Lung (tissue), 16 donors: ENCODE results near the gene XIRP2. TPM values are rescaled to one million over a fixed set of nuclear protein-coding genes. Genes with fewer than 3 reads are reported as not detected.

Experiments
- ATAC-seq: fragments of 200-7000 bp; cut with Tn5 transposase; one replicate; pipeline ENCODE4 v1.9.1; 2020; ENCODE audit warnings: moderate number of reproducible peaks; ENCODE audit not compliant: insufficient read depth, low FRiP score
- DNase-seq, 3 donors: peaks; one replicate each; pipeline ENCODE4 v3.0.0-alpha.2; 2013 to 2017
- H3K27ac ChIP-seq, 2 donors: one replicate each; pipeline ENCODE4 v1.5.1; 2013; ENCODE audit warnings: mild to moderate bottlenecking in 2 of 2, moderate library complexity in 2 of 2, control low read depth in 1 of 2, inconsistent platforms in 1 of 2, low read depth in 1 of 2, low read length in 1 of 2
- H3K27me3 ChIP-seq, 3 donors: one replicate each; pipeline ENCODE4 v1.5.1; 2013; ENCODE audit warnings: low read length in 2 of 3; ENCODE audit not compliant: control insufficient read depth in 3 of 3, insufficient read depth in 3 of 3
- H3K36me3 ChIP-seq, 4 donors: one replicate each; pipeline ENCODE4 v1.5.1; 2013; ENCODE audit warnings: low read length in 4 of 4, mild to moderate bottlenecking in 1 of 4, moderate library complexity in 1 of 4; ENCODE audit not compliant: control insufficient read depth in 4 of 4, insufficient read depth in 4 of 4
- H3K4me1 ChIP-seq, 5 donors: one replicate each; pipeline ENCODE4 v1.5.1; 2013; ENCODE audit warnings: low read length in 5 of 5, mild to moderate bottlenecking in 2 of 5, moderate library complexity in 1 of 5; ENCODE audit not compliant: control insufficient read depth in 5 of 5, insufficient read depth in 5 of 5
- H3K4me3 ChIP-seq: one replicate; pipeline ENCODE4 v1.5.1; 2013; ENCODE audit warnings: mild to moderate bottlenecking, control low read depth, moderate library complexity
- H3K9ac ChIP-seq, 2 donors: one replicate each; pipeline ENCODE4 v1.5.1; 2013; ENCODE audit warnings: low read length in 2 of 2, control low read depth in 1 of 2; ENCODE audit not compliant: insufficient read depth in 1 of 2
- H3K9me3 ChIP-seq, 4 donors: one replicate each; pipeline ENCODE4 v1.5.1; 2013; ENCODE audit warnings: low read length in 3 of 4, mild to moderate bottlenecking in 1 of 4, moderate library complexity in 1 of 4; ENCODE audit not compliant: control insufficient read depth in 4 of 4, insufficient read depth in 3 of 4
- WGBS, 2 donors: extraction: QIAGEN DNeasy Blood & Tissue Kit; methylation state at CpG; one replicate each; pipeline ENCODE4 v1.1.7; 2013; 5-methylcytosine and 5-hydroxymethylcytosine counted together
- long read RNA-seq, 5 donors: transcript quantifications; one replicate each; lab custom pipeline, GENCODE V29; 2026
- polyA plus RNA-seq, 2 donors: library from polyadenylated mRNA; stranded (reverse); fragments of 200-250 nt; gene quantifications; one replicate each; pipeline ENCODE4 v1.2.1, GENCODE V29; 2013
- total RNA-seq, 2 donors: library from RNA; depleted of rRNA in 1 of 2; stranded (reverse); fragments of >200 nt in 1 of 2; gene quantifications; one replicate each; pipeline ENCODE4 v1.2.1, GENCODE V29; 2014 to 2021
- TF ChIP-seq, protein P1 (sequence below): IDR thresholded peaks from 2 replicates; pipeline ENCODE4 v1.5.1; 2012; ENCODE audit warnings: mild to moderate bottlenecking; ENCODE audit errors: control extremely low read depth, extremely low read depth
- donor health status: control.
- donor health status: control.
- donor health status: Bipolar disorder and iron deficiency.
- donor health status: healthy.
- donor health status: DM: yes; HTN: yes; CAD: no.

Gene XIRP2, protein sequence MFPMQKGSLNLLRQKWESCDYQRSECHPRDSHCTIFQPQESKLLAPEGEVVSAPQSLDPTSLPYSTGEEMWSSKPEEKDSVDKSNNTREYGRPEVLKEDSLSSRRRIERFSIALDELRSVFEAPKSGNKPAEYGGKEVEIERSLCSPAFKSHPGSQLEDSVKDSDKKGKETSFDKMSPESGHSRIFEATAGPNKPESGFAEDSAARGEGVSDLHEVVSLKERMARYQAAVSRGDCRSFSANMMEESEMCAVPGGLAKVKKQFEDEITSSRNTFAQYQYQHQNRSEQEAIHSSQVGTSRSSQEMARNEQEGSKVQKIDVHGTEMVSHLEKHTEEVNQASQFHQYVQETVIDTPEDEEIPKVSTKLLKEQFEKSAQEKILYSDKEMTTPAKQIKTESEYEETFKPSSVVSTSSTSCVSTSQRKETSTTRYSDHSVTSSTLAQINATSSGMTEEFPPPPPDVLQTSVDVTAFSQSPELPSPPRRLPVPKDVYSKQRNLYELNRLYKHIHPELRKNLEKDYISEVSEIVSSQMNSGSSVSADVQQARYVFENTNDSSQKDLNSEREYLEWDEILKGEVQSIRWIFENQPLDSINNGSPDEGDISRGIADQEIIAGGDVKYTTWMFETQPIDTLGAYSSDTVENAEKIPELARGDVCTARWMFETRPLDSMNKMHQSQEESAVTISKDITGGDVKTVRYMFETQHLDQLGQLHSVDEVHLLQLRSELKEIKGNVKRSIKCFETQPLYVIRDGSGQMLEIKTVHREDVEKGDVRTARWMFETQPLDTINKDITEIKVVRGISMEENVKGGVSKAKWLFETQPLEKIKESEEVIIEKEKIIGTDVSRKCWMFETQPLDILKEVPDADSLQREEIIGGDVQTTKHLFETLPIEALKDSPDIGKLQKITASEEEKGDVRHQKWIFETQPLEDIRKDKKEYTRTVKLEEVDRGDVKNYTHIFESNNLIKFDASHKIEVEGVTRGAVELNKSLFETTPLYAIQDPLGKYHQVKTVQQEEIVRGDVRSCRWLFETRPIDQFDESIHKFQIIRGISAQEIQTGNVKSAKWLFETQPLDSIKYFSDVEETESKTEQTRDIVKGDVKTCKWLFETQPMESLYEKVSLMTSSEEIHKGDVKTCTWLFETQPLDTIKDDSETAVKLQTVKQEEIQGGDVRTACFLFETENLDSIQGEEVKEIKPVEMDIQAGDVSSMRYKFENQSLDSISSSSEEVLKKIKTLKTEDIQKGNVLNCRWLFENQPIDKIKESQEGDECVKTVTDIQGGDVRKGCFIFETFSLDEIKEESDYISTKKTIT (N-terminal part only)
- total RNA-seq: under 1 TPM in 1 of 2 donors, not detected in 1; 0.46 TPM
- polyA plus RNA-seq: under 1 TPM; 0.11 to 0.14 TPM
- long read RNA-seq, donor 1: 0 reads
- long read RNA-seq, donor 2: 0 reads
- long read RNA-seq, donor 3: 0 reads
- long read RNA-seq, donor 4: 0 reads
- long read RNA-seq, donor 5: 0 reads

DNA sequence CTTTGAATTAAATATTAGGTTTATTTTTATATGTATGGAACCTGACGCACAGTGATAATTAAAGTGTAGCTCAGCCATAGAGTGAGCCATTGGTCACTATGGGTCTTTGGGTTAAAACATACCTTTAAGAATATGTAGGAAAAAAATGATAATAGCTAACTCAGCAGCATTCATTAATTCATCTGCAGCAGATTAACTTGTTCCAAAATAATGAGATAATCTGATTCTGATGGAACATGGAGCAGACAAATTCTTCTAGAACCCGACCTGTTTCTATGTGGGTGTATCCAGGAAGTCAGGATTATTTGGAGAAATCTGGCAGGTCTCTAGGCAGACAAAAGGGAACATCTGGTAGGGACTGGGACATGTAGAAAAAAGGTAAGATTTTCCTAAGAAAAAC lies at the start of gene XIRP2:
TSS of gene XIRP2 (plus strand) at position 301 of the 400 bp plus-strand sequence. CDS start 15,003 bp downstream, outside the sequence.
- ATAC-seq (no peak), DNase-seq (no peak)
- Histone ChIP-seq H3K9me3 (no peaks in the 10 kb centered on the region), H3K27me3 (no peaks in the 10 kb centered on the region), H3K4me3 (no peak within 1 kb of the TSS), H3K4me1 (no peaks in the 10 kb centered on the region), H3K9ac (no peak within 1 kb of the TSS), H3K36me3 (no peaks in the 10 kb centered on the region), H3K27ac (no peak within 1 kb of the TSS)
- 88 to 90% methylated on average over 2 of the region's 2 CpGs for WGBS, 2 donors
- TF ChIP-seq, protein P1, sequence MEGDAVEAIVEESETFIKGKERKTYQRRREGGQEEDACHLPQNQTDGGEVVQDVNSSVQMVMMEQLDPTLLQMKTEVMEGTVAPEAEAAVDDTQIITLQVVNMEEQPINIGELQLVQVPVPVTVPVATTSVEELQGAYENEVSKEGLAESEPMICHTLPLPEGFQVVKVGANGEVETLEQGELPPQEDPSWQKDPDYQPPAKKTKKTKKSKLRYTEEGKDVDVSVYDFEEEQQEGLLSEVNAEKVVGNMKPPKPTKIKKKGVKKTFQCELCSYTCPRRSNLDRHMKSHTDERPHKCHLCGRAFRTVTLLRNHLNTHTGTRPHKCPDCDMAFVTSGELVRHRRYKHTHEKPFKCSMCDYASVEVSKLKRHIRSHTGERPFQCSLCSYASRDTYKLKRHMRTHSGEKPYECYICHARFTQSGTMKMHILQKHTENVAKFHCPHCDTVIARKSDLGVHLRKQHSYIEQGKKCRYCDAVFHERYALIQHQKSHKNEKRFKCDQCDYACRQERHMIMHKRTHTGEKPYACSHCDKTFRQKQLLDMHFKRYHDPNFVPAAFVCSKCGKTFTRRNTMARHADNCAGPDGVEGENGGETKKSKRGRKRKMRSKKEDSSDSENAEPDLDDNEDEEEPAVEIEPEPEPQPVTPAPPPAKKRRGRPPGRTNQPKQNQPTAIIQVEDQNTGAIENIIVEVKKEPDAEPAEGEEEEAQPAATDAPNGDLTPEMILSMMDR: no peak

DNA sequence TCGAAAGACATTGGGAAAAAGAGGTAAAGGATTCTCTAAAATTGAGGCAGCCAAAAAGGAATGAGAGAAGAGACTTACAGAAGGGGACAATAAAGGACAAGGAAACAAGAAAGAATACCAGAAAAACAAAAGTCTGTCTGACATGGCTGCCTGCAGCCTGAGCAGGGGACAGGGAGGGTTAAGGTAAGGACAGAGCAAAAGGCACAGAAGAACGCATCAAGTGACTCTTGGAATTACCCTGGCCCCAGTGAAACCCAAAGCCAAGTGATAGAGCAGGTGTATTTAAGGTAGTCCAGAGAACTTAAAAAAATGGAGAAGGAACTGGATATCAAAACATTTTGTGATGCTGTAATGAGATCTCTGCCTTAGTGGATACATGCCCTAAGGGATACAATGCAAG lies 47.1 kb upstream of the XIRP2 start:
- ATAC-seq (no peak), DNase-seq (no peak)
- Histone ChIP-seq H3K9me3 (no peaks in the 10 kb centered on the region), H3K27me3 (no peaks in the 10 kb centered on the region), H3K36me3 (no peaks in the 10 kb centered on the region), H3K9ac (no peak overlapping the region), H3K4me1 (no peaks in the 10 kb centered on the region), H3K4me3 (no peak overlapping the region), H3K27ac (no peak overlapping the region)
- WGBS, 2 donors: 82 to 88% methylated on average over 2 of the region's 2 CpGs
- TF ChIP-seq, protein P1: no peak

DNA sequence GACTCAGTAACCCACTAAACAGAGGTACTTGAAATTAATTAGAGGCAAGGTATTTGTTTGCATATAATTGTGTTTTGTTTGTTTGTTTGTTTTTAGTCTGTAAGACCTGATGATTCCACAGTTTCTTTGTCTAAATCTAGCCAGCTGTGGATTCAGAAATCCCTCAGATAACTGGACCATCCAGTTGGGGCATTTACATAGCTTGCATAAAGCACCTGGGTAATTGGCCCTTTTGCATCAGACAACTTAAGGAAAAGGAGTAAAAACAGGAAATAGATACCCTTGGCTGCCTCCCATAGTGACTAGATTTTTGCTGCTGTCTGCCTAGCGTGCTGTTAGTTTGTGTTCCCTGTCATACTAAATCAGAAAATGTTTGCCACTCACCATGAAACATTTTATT lies 46.6 kb upstream of the XIRP2 start:
- Histone ChIP-seq H3K27ac (no peak overlapping the region), H3K4me3 (no peak overlapping the region), H3K4me1 (no peaks in the 10 kb centered on the region), H3K36me3 (no peaks in the 10 kb centered on the region), H3K9me3 (no peaks in the 10 kb centered on the region), H3K9ac (no peak overlapping the region), H3K27me3 (no peaks in the 10 kb centered on the region)
- ATAC-seq: no peak
- TF ChIP-seq, protein P1: no peak
- WGBS, 2 donors: 39 to 51% methylated on average over 1 of the region's 1 CpG
- no peak for DNase-seq
